BE2C (cell line): ENCODE data around the gene MAFG.

Experiments used
- DNase-seq: peaks from one replicate; pipeline ENCODE4 v3.0.0-alpha.2; 2020
- H3K27me3 ChIP-seq: fragments of 250-450 bp; sonication (Bioruptor Pico); 2 replicates; pipeline ENCODE4 v1.5.1; 2020; ENCODE audit warnings: mild to moderate bottlenecking
- H3K36me3 ChIP-seq: fragments of 250-450 bp; sonication (Bioruptor Pico); 2 replicates; pipeline ENCODE4 v1.5.1; 2020; ENCODE audit warnings: mild to moderate bottlenecking
- H3K4me1 ChIP-seq: fragments of 250-450 bp; sonication (Bioruptor Pico); 2 replicates; pipeline ENCODE4 v1.5.1; 2020
- H3K4me3 ChIP-seq: 2 replicates; pipeline ENCODE4 v1.5.1; 2011; ENCODE audit warnings: low read depth, low read length
- H3K9me3 ChIP-seq: fragments of 250-450 bp; sonication (Bioruptor Pico); 2 replicates; pipeline ENCODE4 v1.5.1; 2020
- CTCF ChIP-seq: IDR thresholded peaks from 2 replicates; pipeline ENCODE4 v1.5.1; 2012; ENCODE audit warnings: mild to moderate bottlenecking, low read depth, low read length

MAFG gene

GRCh38 chr17:81871387-81872230 is 55.9 kb downstream of the MAFG start:
- no peaks in the 10 kb centered on the region for H3K27me3 ChIP-seq
- H3K4me3 ChIP-seq, result peak overlapping the region; percentile 90
- DNase-seq, result peak; percentile 97
- no peak for TF ChIP-seq CTCF
- H3K4me1 ChIP-seq, result peaks cover 22% of the 10 kb centered on the region
- H3K9me3 ChIP-seq, result no peaks in the 10 kb centered on the region
- peaks cover 25% of the 10 kb centered on the region for H3K36me3 ChIP-seq

- Histone ChIP-seq H3K4me3 (peak within 1 kb of the TSS; percentile 90), H3K27me3 (no peaks in the 10 kb centered on the region), H3K9me3 (no peaks in the 10 kb centered on the region), H3K4me1 (peaks cover 26% of the 10 kb centered on the region), H3K36me3 (peaks cover 25% of the 10 kb centered on the region)
- no peak for DNase-seq
- no peak for TF ChIP-seq CTCF
Measured at GRCh38 chr17:81870981-81871386, 56.6 kb downstream of the MAFG start, which contains the start of gene ARHGDIA. Gene ARHGDIA (minus strand): TSS chr17:81871337. CDS start chr17:81869930, 1,407 bp downstream.

- DNase-seq, result peak; percentile 36
- no peak for TF ChIP-seq CTCF
- H3K4me1 ChIP-seq, result peaks cover 26% of the 10 kb centered on the region
Measured at GRCh38 chr17:81870131-81870980, 57.2 kb downstream of the MAFG start.

GRCh38 chr17:81869221-81870130 is 58.1 kb downstream of the MAFG start:
- Histone ChIP-seq H3K4me1 (peaks cover 26% of the 10 kb centered on the region), H3K4me3 (peak overlapping the region; percentile 90), H3K27me3 (no peaks in the 10 kb centered on the region), H3K36me3 (peaks cover 25% of the 10 kb centered on the region), H3K9me3 (no peaks in the 10 kb centered on the region)
- peak; percentile 78 for TF ChIP-seq CTCF
- peak; percentile 78 for DNase-seq

More at GRCh38 chr17:81870131-81870980, 57.2 kb downstream of the MAFG start:
- peak overlapping the region; percentile 90 for H3K4me3 ChIP-seq
- peaks cover 25% of the 10 kb centered on the region for H3K36me3 ChIP-seq
- H3K9me3 ChIP-seq, result no peaks in the 10 kb centered on the region
- no peaks in the 10 kb centered on the region for H3K27me3 ChIP-seq

- peaks cover 26% of the 10 kb centered on the region for H3K4me1 ChIP-seq
- H3K27me3 ChIP-seq, result no peaks in the 10 kb centered on the region
- no peak for TF ChIP-seq CTCF
- H3K36me3 ChIP-seq, result peaks cover 27% of the 10 kb centered on the region
- no peaks in the 10 kb centered on the region for H3K9me3 ChIP-seq
- peak overlapping the region; percentile 90 for H3K4me3 ChIP-seq
- peak; percentile 63 for DNase-seq
Measured at GRCh38 chr17:81868674-81869220, 58.8 kb downstream of the MAFG start.
